ENCODE measurements around the gene CSKMT. TPM values are rescaled to one million over a fixed set of nuclear protein-coding genes. Genes with fewer than 3 reads are reported as not detected.
A peak's percentile ranks its signal among the peaks of the same experiment; 100 is the strongest.

CSKMT gene
- polyA plus RNA-seq, 1 experiment: 6.6 TPM

GRCh38 chr11:62708392-62708791 lies 43.3 kb downstream of the CSKMT start:
- ChIA-PET CTCF (interaction anchor here (1.0 to 2.2 kb wide), 5 partner anchors 14 to 148 kb away, joined by 3 to 11 read pairs (median 5); partner anchors contain the start of gene UQCC3), POLR2A (interaction anchor here (0.5 to 1.0 kb wide), 2 partner anchors 44 to 153 kb away, joined by 3 read pairs; partner anchors contain the start of gene C11orf98)
- TF ChIP-seq CTCF (IDR thresholded peaks at IDR 0.05; ENCODE audit: insufficient read depth, low read depth, low read length): no peak
- DNase-seq (ENCODE audit: low read depth): no peak
- Histone ChIP-seq H3K4me3 (ENCODE audit: low read depth, low read length) (no peak overlapping the region; the same call in 1 of the 2 replicates), H3K27me3 (ENCODE audit: control insufficient read depth, insufficient read depth, low read length) (no peaks in the 10 kb centered on the region), H3K36me3 (ENCODE audit: control insufficient read depth, insufficient read depth, low read length) (peaks cover 6% of the 10 kb centered on the region)

- POLR2A ChIA-PET: interaction anchor here (1.0 to 1.5 kb wide), 3 partner anchors 17 to 44 kb away, joined by 3 to 7 read pairs (median 3); partner anchors contain the start of genes C11orf98 and HNRNPUL2
- DNase-seq (ENCODE audit: low read depth): no peak
- Histone ChIP-seq H3K27me3 (ENCODE audit: control insufficient read depth, insufficient read depth, low read length) (no peaks in the 10 kb centered on the region), H3K4me3 (ENCODE audit: low read depth, low read length) (peak overlapping the region; percentile 46), H3K36me3 (ENCODE audit: control insufficient read depth, insufficient read depth, low read length) (peaks cover 10% of the 10 kb centered on the region)
- no peak for TF ChIP-seq CTCF (IDR thresholded peaks at IDR 0.05; ENCODE audit: insufficient read depth, low read depth, low read length)
- CTCF ChIA-PET: interaction anchor here (1.0 to 2.2 kb wide), 5 partner anchors 14 to 148 kb away, joined by 3 to 11 read pairs (median 5); partner anchors contain the start of gene UQCC3
These were observed 43.7 kb downstream of the CSKMT start for GRCh38 chr11:62708793-62709192.

GRCh38 chr11:62709247-62710000 lies 44.3 kb downstream of the CSKMT start:
- ChIA-PET CTCF (interaction anchor here (1.0 to 2.2 kb wide), 4 partner anchors 15 to 149 kb away, joined by 3 to 11 read pairs (median 5); no protein-coding TSS in a partner anchor), POLR2A (interaction anchor here (1.0 to 1.5 kb wide), 3 partner anchors 17 to 45 kb away, joined by 3 to 7 read pairs (median 3); partner anchors contain the start of genes C11orf98 and HNRNPUL2)
- peak; percentile 84 for DNase-seq (ENCODE audit: low read depth)
- H3K36me3 ChIP-seq (ENCODE audit: control insufficient read depth, insufficient read depth, low read length): peaks cover 12% of the 10 kb centered on the region
- H3K4me3 ChIP-seq (ENCODE audit: low read depth, low read length): peak overlapping the region; percentile 46
- no peaks in the 10 kb centered on the region for H3K27me3 ChIP-seq (ENCODE audit: control insufficient read depth, insufficient read depth, low read length)
- 0 out of 2 replicates have a peak, but pooled peaks have one; percentile 7 for TF ChIP-seq CTCF (IDR thresholded peaks at IDR 0.05; ENCODE audit: insufficient read depth, low read depth, low read length)

GRCh38 chr11:62710001-62710345 lies 44.9 kb downstream of the CSKMT start:
- ChIA-PET POLR2A (interaction anchor here (1.0 to 1.5 kb wide), 2 partner anchors 16 to 17 kb away, joined by 3 to 7 read pairs; partner anchors contain the start of gene HNRNPUL2), CTCF (interaction anchor here (1.4 kb wide), 1 partner anchor 15 kb away, joined by 3 read pairs; no protein-coding TSS in a partner anchor)
- Histone ChIP-seq H3K27me3 (ENCODE audit: control insufficient read depth, insufficient read depth, low read length) (no peaks in the 10 kb centered on the region), H3K4me3 (ENCODE audit: low read depth, low read length) (peak overlapping the region; percentile 34), H3K36me3 (ENCODE audit: control insufficient read depth, insufficient read depth, low read length) (peaks cover 17% of the 10 kb centered on the region)
- DNase-seq (ENCODE audit: low read depth): no peak
- no peak for TF ChIP-seq CTCF (IDR thresholded peaks at IDR 0.05; ENCODE audit: insufficient read depth, low read depth, low read length)

GRCh38 chr11:62712276-62712812 lies 47.2 kb downstream of the CSKMT start:
- no peak for TF ChIP-seq CTCF (IDR thresholded peaks at IDR 0.05; ENCODE audit: insufficient read depth, low read depth, low read length)
- no peaks in the 10 kb centered on the region for H3K27me3 ChIP-seq (ENCODE audit: control insufficient read depth, insufficient read depth, low read length)
- peaks cover 33% of the 10 kb centered on the region for H3K36me3 ChIP-seq (ENCODE audit: control insufficient read depth, insufficient read depth, low read length)
- CTCF ChIA-PET: interaction anchor here (0.6 kb wide), 1 partner anchor 11 kb away, joined by 5 read pairs; no protein-coding TSS in a partner anchor
- no peak for DNase-seq (ENCODE audit: low read depth)
- POLR2A ChIA-PET: no interaction called here
- H3K4me3 ChIP-seq (ENCODE audit: low read depth, low read length): no peak overlapping the region

Measured in BJ (cell line).